GM23338 (cell line): ENCODE data around the gene FMO1. TPM values are rescaled to one million over a fixed set of nuclear protein-coding genes. Genes with fewer than 3 reads are reported as not detected.

Experiments
- ATAC-seq: fragments of 200-7000 bp; cut with Tn5 transposase; 3 replicates; pipeline ENCODE4 v1.9.1; 2020
- DNase-seq: peaks from one replicate; pipeline ENCODE4 v3.0.0-alpha.2; 2015; ENCODE audit warnings: low spot score
- H2AFZ ChIP-seq: fragments of 200-600 bp; sonication (generic); 2 replicates; pipeline ENCODE4 v1.8.0; 2016; ENCODE audit warnings: antibody characterized with exemption, mild to moderate bottlenecking, moderate library complexity
- H3F3A ChIP-seq: fragments of 200-600 bp; sonication (generic); replicated peaks from 2 replicates; pipeline ENCODE4 v1.8.0; 2017; ENCODE audit warnings: antibody characterized with exemption, mixed run types, low read depth
- H3K27ac ChIP-seq: fragments of 200-600 bp; sonication (generic); 2 replicates; pipeline ENCODE4 v1.6.1; 2016; ENCODE audit warnings: low read depth
- H3K27me3 ChIP-seq: fragments of 200-600 bp; sonication (generic); 2 replicates; pipeline ENCODE4 v1.8.0; 2016; ENCODE audit warnings: mild to moderate bottlenecking, mixed run types, moderate library complexity; ENCODE audit not compliant: insufficient read depth
- H3K36me3 ChIP-seq: fragments of 200-600 bp; sonication (generic); 2 replicates; pipeline ENCODE4 v1.8.0; 2016; ENCODE audit warnings: mild to moderate bottlenecking; ENCODE audit not compliant: insufficient read depth
- H3K4me1 ChIP-seq: fragments of 200-600 bp; sonication (generic); 2 replicates; pipeline ENCODE4 v1.8.0; 2016; ENCODE audit warnings: mild to moderate bottlenecking, moderate library complexity; ENCODE audit not compliant: insufficient read depth
- H3K4me2 ChIP-seq: fragments of 200-600 bp; sonication (generic); 2 replicates; pipeline ENCODE4 v1.7.1; 2017; ENCODE audit warnings: mixed run types
- H3K4me3 ChIP-seq: fragments of 200-600 bp; sonication (generic); 2 replicates; pipeline ENCODE4 v1.6.1; 2016; ENCODE audit warnings: mixed run types
- H3K79me2 ChIP-seq: fragments of 200-600 bp; sonication (generic); replicated peaks from 2 replicates; pipeline ENCODE4 v1.8.0; 2017; ENCODE audit warnings: mild to moderate bottlenecking; ENCODE audit not compliant: insufficient read depth
- H3K9me2 ChIP-seq: fragments of 200-600 bp; sonication (generic); 2 replicates; pipeline ENCODE4 v1.8.0; 2017; ENCODE audit not compliant: insufficient read depth
- H4K20me1 ChIP-seq: fragments of 200-600 bp; sonication (generic); replicated peaks from 2 replicates; pipeline ENCODE4 v1.8.0; 2017; ENCODE audit warnings: mild to moderate bottlenecking; ENCODE audit not compliant: insufficient read depth
- H3K27ac Mint-ChIP-seq: 2 replicates; pipeline ENCODE4 v1.8.0; 2020; ENCODE audit warnings: inconsistent platforms, mild to moderate bottlenecking, moderate library complexity, mixed read lengths
- H3K27me3 Mint-ChIP-seq: 3 replicates; pipeline ENCODE4 v1.8.0; 2022; ENCODE audit warnings: low read depth, mild to moderate bottlenecking, moderate library complexity, mixed read lengths, inconsistent platforms; ENCODE audit not compliant: insufficient read depth, poor library complexity
- H3K36me3 Mint-ChIP-seq: 3 replicates; pipeline ENCODE4 v1.8.0; 2021; ENCODE audit warnings: low read depth, mild to moderate bottlenecking, inconsistent platforms, moderate library complexity, mixed read lengths
- H3K4me1 Mint-ChIP-seq: 3 replicates; pipeline ENCODE4 v1.8.0; 2020; ENCODE audit warnings: mild to moderate bottlenecking, inconsistent platforms, mixed read lengths
- H3K4me3 Mint-ChIP-seq: 3 replicates; pipeline ENCODE4 v1.8.0; 2021; ENCODE audit warnings: moderate library complexity, mild to moderate bottlenecking, inconsistent platforms, mixed read lengths
- H3K9me3 Mint-ChIP-seq: 3 replicates; pipeline ENCODE4 v1.8.0; 2020; ENCODE audit warnings: moderate library complexity, mild to moderate bottlenecking, inconsistent platforms, mixed read lengths
- EZH2 ChIP-seq: fragments of 200-600 bp; sonication (generic); IDR thresholded peaks from one replicate; pipeline ENCODE4 v1.8.0; 2017; ENCODE audit warnings: antibody characterized with exemption, mild to moderate bottlenecking, low read depth; ENCODE audit not compliant: unreplicated experiment
- EZH2phosphoT487 ChIP-seq: fragments of 200-600 bp; sonication (generic); IDR thresholded peaks from one replicate; pipeline ENCODE4 v1.8.1; 2018; ENCODE audit warnings: antibody characterized with exemption; ENCODE audit not compliant: unreplicated experiment
- JUNB ChIP-seq: IDR thresholded peaks from one replicate; pipeline ENCODE4 v1.6.1; 2016; ENCODE audit warnings: antibody characterized with exemption; ENCODE audit not compliant: unreplicated experiment
- POLR2AphosphoS5 ChIP-seq: IDR thresholded peaks from 2 replicates; pipeline ENCODE4 v1.6.1; 2016; ENCODE audit warnings: antibody characterized with exemption, low read depth
- ZNF114 ChIP-seq: fragments of 250-450 bp; sonication (Bioruptor Pico); IDR thresholded peaks from 2 replicates; pipeline ENCODE4 v1.5.0; 2020; ENCODE audit warnings: mild to moderate bottlenecking, moderate library complexity
- polyA plus RNA-seq: library from polyadenylated mRNA; unstranded; fragments of >200 nt; fragmentation: Nextera tagmentation; extraction: Ambion mirVana; gene quantifications from 2 replicates; pipeline ENCODE4 v1.2.1, GENCODE V29; 2016
- total RNA-seq: library from RNA; depleted of rRNA; stranded (reverse); fragments of >200 nt; shearing (Covaris generic); gene quantifications from 2 replicates; pipeline ENCODE4 v1.2.3, GENCODE V29; 2014
- TF ChIP-seq, protein P1 (sequence below): fragments of 250-450 bp; sonication (Bioruptor Pico); IDR thresholded peaks from 2 replicates; pipeline ENCODE4 v1.5.0; 2020; ENCODE audit warnings: mild to moderate bottlenecking, moderate library complexity

FMO1 gene
- total and polyA plus RNA-seq, 2 experiments from 2014 or later = 0.19 TPM; not detected in 1

DNA sequence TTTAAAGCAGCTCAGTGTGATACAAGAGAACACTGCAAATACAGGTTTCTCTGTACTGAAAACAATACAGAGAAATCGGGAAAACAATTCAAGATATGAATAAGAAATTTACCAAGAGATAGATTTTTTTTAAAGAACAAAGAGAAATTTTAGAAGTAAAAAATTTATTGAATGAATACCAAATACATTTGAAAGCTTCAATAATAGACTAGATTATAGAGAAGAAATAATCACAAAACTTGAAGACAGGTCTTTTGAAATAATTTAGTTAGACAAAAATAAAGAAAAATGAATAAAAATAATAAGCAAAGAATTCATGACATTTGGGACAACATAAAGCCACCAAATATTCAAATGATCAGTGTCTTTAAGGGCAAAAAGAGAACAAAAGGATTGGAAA is 52.1 kb downstream of the FMO1 start (continued):
- TF ChIP-seq, protein P1, sequence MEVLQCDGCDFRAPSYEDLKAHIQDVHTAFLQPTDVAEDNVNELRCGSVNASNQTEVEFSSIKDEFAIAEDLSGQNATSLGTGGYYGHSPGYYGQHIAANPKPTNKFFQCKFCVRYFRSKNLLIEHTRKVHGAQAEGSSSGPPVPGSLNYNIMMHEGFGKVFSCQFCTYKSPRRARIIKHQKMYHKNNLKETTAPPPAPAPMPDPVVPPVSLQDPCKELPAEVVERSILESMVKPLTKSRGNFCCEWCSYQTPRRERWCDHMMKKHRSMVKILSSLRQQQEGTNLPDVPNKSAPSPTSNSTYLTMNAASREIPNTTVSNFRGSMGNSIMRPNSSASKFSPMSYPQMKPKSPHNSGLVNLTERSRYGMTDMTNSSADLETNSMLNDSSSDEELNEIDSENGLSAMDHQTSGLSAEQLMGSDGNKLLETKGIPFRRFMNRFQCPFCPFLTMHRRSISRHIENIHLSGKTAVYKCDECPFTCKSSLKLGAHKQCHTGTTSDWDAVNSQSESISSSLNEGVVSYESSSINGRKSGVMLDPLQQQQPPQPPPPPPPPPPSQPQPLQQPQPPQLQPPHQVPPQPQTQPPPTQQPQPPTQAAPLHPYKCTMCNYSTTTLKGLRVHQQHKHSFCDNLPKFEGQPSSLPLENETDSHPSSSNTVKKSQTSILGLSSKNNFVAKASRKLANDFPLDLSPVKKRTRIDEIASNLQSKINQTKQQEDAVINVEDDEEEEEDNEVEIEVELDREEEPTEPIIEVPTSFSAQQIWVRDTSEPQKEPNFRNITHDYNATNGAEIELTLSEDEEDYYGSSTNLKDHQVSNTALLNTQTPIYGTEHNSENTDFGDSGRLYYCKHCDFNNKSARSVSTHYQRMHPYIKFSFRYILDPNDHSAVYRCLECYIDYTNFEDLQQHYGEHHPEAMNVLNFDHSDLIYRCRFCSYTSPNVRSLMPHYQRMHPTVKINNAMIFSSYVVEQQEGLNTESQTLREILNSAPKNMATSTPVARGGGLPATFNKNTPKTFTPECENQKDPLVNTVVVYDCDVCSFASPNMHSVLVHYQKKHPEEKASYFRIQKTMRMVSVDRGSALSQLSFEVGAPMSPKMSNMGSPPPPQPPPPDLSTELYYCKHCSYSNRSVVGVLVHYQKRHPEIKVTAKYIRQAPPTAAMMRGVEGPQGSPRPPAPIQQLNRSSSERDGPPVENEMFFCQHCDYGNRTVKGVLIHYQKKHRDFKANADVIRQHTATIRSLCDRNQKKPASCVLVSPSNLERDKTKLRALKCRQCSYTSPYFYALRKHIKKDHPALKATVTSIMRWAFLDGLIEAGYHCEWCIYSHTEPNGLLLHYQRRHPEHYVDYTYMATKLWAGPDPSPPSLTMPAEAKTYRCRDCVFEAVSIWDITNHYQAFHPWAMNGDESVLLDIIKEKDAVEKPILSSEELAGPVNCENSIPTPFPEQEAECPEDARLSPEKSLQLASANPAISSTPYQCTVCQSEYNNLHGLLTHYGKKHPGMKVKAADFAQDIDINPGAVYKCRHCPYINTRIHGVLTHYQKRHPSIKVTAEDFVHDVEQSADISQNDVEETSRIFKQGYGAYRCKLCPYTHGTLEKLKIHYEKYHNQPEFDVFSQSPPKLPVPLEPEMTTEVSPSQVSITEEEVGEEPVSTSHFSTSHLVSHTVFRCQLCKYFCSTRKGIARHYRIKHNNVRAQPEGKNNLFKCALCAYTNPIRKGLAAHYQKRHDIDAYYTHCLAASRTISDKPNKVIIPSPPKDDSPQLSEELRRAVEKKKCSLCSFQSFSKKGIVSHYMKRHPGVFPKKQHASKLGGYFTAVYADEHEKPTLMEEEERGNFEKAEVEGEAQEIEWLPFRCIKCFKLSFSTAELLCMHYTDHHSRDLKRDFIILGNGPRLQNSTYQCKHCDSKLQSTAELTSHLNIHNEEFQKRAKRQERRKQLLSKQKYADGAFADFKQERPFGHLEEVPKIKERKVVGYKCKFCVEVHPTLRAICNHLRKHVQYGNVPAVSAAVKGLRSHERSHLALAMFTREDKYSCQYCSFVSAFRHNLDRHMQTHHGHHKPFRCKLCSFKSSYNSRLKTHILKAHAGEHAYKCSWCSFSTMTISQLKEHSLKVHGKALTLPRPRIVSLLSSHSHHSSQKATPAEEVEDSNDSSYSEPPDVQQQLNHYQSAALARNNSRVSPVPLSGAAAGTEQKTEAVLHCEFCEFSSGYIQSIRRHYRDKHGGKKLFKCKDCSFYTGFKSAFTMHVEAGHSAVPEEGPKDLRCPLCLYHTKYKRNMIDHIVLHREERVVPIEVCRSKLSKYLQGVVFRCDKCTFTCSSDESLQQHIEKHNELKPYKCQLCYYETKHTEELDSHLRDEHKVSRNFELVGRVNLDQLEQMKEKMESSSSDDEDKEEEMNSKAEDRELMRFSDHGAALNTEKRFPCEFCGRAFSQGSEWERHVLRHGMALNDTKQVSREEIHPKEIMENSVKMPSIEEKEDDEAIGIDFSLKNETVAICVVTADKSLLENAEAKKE = no peak
- TF ChIP-seq POLR2AphosphoS5 (no peak), ZNF114 (CRISPR knock-in tag) (no peak), JUNB (no peak)

- no peaks in the 10 kb centered on the region for H3K9me3 Mint-ChIP-seq
These were observed 62.4 kb downstream of the FMO1 start for GRCh38 chr1:171310661-171311087.

More at GRCh38 chr1:171310661-171311087, 62.4 kb downstream of the FMO1 start:
- peaks cover 35% of the 10 kb centered on the region for H3K4me1 Mint-ChIP-seq
- no peak for TF ChIP-seq POLR2AphosphoS5
- TF ChIP-seq EZH2phosphoT487 = no peak
- no peak for TF ChIP-seq JUNB
- TF ChIP-seq EZH2 = no peak
- Histone ChIP-seq H3F3A (no peaks in the 10 kb centered on the region; the same call in 1 of the 2 replicates), H3K27ac (no peak overlapping the region), H3K27me3 (no peaks in the 10 kb centered on the region), H3K79me2 (no peaks in the 10 kb centered on the region), H3K4me3 (no peak overlapping the region), H2AFZ (0 out of 2 replicates have a peak overlapping the region, but pooled peaks have one; percentile 67), H4K20me1 (no peaks in the 10 kb centered on the region), H3K9me2 (peaks cover 27% of the 10 kb centered on the region), H3K4me1 (peaks cover 26% of the 10 kb centered on the region), H3K4me2 (no peak overlapping the region), H3K36me3 (no peaks in the 10 kb centered on the region)
- ATAC-seq (no peak), DNase-seq (peak; percentile 51)
- H3K27me3 Mint-ChIP-seq = no peaks in the 10 kb centered on the region
- 0 out of 3 replicates have a peak, but pooled peaks cover 3% of the 10 kb centered on the region for H3K36me3 Mint-ChIP-seq
- H3K4me3 Mint-ChIP-seq = no peak overlapping the region
- no peak overlapping the region for H3K27ac Mint-ChIP-seq
